HG02588 (cell line): ENCODE measurements around the gene KRTAP19-8.
A peak's percentile ranks its signal among the peaks of the same experiment; 100 is the strongest.

Experiments used
- ATAC-seq: cut with Tn5 transposase; IDR thresholded peaks from one replicate; pipeline ENCODE4 v1.9.1; 2021; ENCODE audit warnings: mild to moderate bottlenecking, moderate library complexity; ENCODE audit not compliant: unreplicated experiment

KRTAP19-8 gene

GRCh38 chr21:31038376-31038775 is at the start of gene KRTAP19-8:
TSS of gene KRTAP19-8 (minus strand) at chr21:31038476. CDS start at chr21:31038443, 33 bp downstream.
- ATAC-seq = no peak

- ATAC-seq = no peak
These were observed 49.6 kb upstream of the KRTAP19-8 start for GRCh38 chr21:31087639-31088473.

GRCh38 chr21:31084689-31085088 is 46.4 kb upstream of the KRTAP19-8 start:
- ATAC-seq = no peak

- peak; percentile 56 for ATAC-seq
These were observed 40.5 kb upstream of the KRTAP19-8 start for GRCh38 chr21:31078796-31079195.

GRCh38 chr21:31078216-31078615 is 39.9 kb upstream of the KRTAP19-8 start:
- ATAC-seq = peak; percentile 40

GRCh38 chr21:31075848-31076247 is 37.6 kb upstream of the KRTAP19-8 start:
- no peak for ATAC-seq

GRCh38 chr21:31072533-31072932 is 34.3 kb upstream of the KRTAP19-8 start:
- ATAC-seq = no peak

- ATAC-seq = peak; percentile 59
These were observed 26.5 kb upstream of the KRTAP19-8 start for GRCh38 chr21:31064803-31065202.

GRCh38 chr21:31052489-31053142 is 14.3 kb upstream of the KRTAP19-8 start:
- no peak for ATAC-seq

- no peak for ATAC-seq
These were observed 12.4 kb upstream of the KRTAP19-8 start for GRCh38 chr21:31050577-31051157.

GRCh38 chr21:31045841-31046240 is 7.6 kb upstream of the KRTAP19-8 start:
- ATAC-seq = no peak

- ATAC-seq = no peak
These were observed 5.2 kb upstream of the KRTAP19-8 start for GRCh38 chr21:31043471-31043870.

GRCh38 chr21:31042080-31042464 is 3.8 kb upstream of the KRTAP19-8 start:
- ATAC-seq = peak; percentile 41

- peak; percentile 61 for ATAC-seq
These were observed 3.2 kb upstream of the KRTAP19-8 start for GRCh38 chr21:31041295-31042079.

- ATAC-seq = no peak
These were observed 3.9 kb downstream of the KRTAP19-8 start for GRCh38 chr21:31034378-31034777.

GRCh38 chr21:31030367-31031106 is 7.7 kb downstream of the KRTAP19-8 start:
- peak; percentile 92 for ATAC-seq

- no peak for ATAC-seq
These were observed 14.6 kb downstream of the KRTAP19-8 start for GRCh38 chr21:31023680-31024079.

GRCh38 chr21:31022306-31022705 is 16.0 kb downstream of the KRTAP19-8 start:
- no peak for ATAC-seq

GRCh38 chr21:31018232-31018631 is 20.0 kb downstream of the KRTAP19-8 start:
- ATAC-seq = no peak

- ATAC-seq = no peak
These were observed 23.4 kb downstream of the KRTAP19-8 start for GRCh38 chr21:31014891-31015290.
